ENCODE data around the gene NUDT9. TPM values are rescaled to one million over a fixed set of nuclear protein-coding genes. Genes with fewer than 3 reads are reported as not detected.
"Not testable (repeated sequence)": the region's sequence is repeated elsewhere in the genome, so short reads cannot be mapped to it uniquely, and the experiment has no call there.

NUDT9 gene
- total RNA-seq, 6 donors from 2014 or later, result 11.5 to 44.8 (median 31.0) TPM

DNA sequence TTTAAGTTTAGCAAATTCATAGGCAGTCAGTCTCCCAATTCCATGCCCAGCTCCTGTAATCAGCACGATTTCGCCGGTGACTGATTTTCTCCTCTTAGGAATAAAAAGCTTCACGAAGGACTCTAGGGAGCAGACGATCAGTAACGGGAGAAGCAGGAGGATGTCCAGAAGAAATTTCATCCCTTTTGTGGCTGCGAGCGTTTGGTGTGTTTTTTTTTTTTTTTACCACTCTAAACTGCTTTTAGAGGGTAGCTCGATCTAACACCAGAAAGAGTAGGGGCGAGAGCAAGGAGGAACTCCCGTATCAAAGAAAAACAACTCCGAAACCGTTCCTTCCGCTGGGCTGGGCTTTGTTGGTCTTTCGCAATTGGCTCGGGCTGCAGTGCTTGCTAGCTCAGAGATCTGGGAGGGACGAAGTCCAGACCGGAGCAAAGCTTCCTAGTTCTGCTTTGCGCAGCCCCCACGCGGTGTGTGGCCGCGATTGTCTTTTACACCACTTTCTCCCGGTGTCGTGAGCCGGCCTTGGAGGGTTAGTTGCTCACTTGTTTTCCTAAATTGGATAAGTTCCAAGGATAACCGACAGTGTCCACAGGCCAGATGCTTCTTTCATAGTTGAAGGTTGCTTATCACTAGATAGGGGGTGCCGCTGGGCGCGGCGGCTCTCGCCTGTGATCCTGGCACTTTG, 31.3 kb upstream of the NUDT9 start, which contains the start of gene HSD17B11:
Gene HSD17B11 (minus strand): TSS at position 298 of the 685 bp plus-strand sequence. CDS start 118 bp downstream, at position 180.
- ATAC-seq (ENCODE audit: low FRiP score in 2 of 2) (peak; percentile 98 to 99), DNase-seq (peak; percentile 89 to 96)
- 0% methylated on average over 25 to 32 of the region's 32 CpGs for WGBS, 2 donors
- H3K27ac ChIP-seq, result peak within 1 kb of the TSS; percentile 78 to 95 (median 90)
- TF ChIP-seq POLR2A (IDR thresholded peaks at IDR 0.05) (peak in 3 of 4 donors; percentile 34 to 90 (median 86)), POLR2AphosphoS5 (IDR thresholded peaks at IDR 0.05) (peak; percentile 62 to 96), EP300 (IDR thresholded peaks at IDR 0.05) (no peak)
- TF ChIP-seq, protein P1, sequence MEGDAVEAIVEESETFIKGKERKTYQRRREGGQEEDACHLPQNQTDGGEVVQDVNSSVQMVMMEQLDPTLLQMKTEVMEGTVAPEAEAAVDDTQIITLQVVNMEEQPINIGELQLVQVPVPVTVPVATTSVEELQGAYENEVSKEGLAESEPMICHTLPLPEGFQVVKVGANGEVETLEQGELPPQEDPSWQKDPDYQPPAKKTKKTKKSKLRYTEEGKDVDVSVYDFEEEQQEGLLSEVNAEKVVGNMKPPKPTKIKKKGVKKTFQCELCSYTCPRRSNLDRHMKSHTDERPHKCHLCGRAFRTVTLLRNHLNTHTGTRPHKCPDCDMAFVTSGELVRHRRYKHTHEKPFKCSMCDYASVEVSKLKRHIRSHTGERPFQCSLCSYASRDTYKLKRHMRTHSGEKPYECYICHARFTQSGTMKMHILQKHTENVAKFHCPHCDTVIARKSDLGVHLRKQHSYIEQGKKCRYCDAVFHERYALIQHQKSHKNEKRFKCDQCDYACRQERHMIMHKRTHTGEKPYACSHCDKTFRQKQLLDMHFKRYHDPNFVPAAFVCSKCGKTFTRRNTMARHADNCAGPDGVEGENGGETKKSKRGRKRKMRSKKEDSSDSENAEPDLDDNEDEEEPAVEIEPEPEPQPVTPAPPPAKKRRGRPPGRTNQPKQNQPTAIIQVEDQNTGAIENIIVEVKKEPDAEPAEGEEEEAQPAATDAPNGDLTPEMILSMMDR (IDR thresholded peaks at IDR 0.05), result peak in 2 of 6 experiments; percentile 14 to 39
- peaks cover 28 to 46% (median 39%) of the 10 kb centered on the region in 4 donors for H3K4me1 ChIP-seq
- H3K9me3 ChIP-seq, result no peaks in the 10 kb centered on the region
- H3K27me3 ChIP-seq, result no peaks in the 10 kb centered on the region
- peak within 1 kb of the TSS; percentile 40 to 71 (median 61) for H3K4me3 ChIP-seq
- H3K36me3 ChIP-seq, result no peaks in the 10 kb centered on the region

DNA sequence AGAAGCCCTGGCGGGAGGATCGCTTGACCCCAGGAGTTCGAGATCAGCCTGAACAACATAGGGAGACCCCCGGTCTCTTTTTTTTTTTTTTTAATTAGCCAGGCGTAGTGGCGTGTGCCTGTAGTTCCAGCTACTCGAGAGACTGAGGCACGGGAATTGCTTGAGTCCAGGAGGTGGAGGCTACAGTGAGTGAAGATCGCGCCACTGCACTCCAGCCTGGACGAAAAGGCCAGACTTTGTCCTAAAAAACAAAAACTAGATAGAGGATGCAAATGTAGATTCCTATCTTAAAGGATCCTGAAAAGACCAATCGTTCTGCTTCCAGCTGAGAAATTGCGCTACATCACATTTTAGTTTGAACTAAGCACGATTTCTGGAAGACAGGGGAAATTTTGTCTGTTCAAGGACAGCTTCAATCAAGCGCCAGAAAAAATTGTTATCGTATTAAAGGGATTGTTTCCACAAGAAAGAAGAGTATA, 30.8 kb upstream of the NUDT9 start:
- H3K27ac ChIP-seq, result peak overlapping the region; percentile 78 to 95 (median 90)
- H3K36me3 ChIP-seq, result no peaks in the 10 kb centered on the region
- H3K9me3 ChIP-seq, result no peaks in the 10 kb centered on the region
- 16 to 20% methylated on average over 14 to 16 of the region's 16 CpGs for WGBS, 2 donors
- H3K4me3 ChIP-seq, result peak overlapping the region; percentile 40 to 71 (median 61)
- ATAC-seq (ENCODE audit: low FRiP score in 2 of 2) (peak in 1 of 2 donors; percentile 41), DNase-seq (no peak)
- H3K27me3 ChIP-seq, result no peaks in the 10 kb centered on the region
- no peak for TF ChIP-seq POLR2A (IDR thresholded peaks at IDR 0.05)
- no peak for TF ChIP-seq POLR2AphosphoS5 (IDR thresholded peaks at IDR 0.05)
- TF ChIP-seq EP300 (IDR thresholded peaks at IDR 0.05), result no peak
- TF ChIP-seq, protein P1 (IDR thresholded peaks at IDR 0.05), result no peak
- H3K4me1 ChIP-seq, result peaks cover 28 to 41% (median 35%) of the 10 kb centered on the region in 4 donors

DNA sequence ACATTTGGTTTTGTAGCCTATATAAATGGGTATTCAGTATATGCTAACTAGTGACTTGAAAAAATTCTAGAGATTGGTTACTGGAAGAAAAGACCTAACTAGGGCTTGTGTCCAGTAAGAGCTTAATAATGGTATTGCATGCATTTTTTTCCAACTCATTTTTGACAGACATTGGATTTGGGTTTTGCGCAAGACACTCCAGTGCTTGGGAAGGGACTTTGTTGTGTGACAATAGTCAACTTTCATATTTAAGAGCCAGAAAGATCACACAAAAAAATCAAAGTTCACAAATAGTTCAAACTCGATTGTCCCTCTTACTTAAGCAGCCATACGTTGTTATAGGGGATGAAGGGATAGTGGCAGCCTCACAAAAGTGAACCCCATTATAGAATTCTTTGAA, 30.2 kb upstream of the NUDT9 start:
- peak overlapping the region in 2 of 4 donors; percentile 94 to 95 for H3K27ac ChIP-seq
- no peak for ATAC-seq (ENCODE audit: low FRiP score in 2 of 2)
- no peaks in the 10 kb centered on the region for H3K27me3 ChIP-seq
- TF ChIP-seq EP300 (IDR thresholded peaks at IDR 0.05) (no peak), POLR2AphosphoS5 (IDR thresholded peaks at IDR 0.05) (no peak), POLR2A (IDR thresholded peaks at IDR 0.05) (no peak)
- TF ChIP-seq, protein P1 (IDR thresholded peaks at IDR 0.05), result no peak
- peaks cover 23 to 35% (median 30%) of the 10 kb centered on the region in 4 donors for H3K4me1 ChIP-seq
- WGBS, 2 donors, result 90 to 93% methylated on average over 3 of the region's 3 CpGs
- no peaks in the 10 kb centered on the region for H3K9me3 ChIP-seq
- H3K36me3 ChIP-seq, result no peaks in the 10 kb centered on the region
- peak overlapping the region in 1 of 4 donors; percentile 71 for H3K4me3 ChIP-seq
- no peak for DNase-seq

DNA sequence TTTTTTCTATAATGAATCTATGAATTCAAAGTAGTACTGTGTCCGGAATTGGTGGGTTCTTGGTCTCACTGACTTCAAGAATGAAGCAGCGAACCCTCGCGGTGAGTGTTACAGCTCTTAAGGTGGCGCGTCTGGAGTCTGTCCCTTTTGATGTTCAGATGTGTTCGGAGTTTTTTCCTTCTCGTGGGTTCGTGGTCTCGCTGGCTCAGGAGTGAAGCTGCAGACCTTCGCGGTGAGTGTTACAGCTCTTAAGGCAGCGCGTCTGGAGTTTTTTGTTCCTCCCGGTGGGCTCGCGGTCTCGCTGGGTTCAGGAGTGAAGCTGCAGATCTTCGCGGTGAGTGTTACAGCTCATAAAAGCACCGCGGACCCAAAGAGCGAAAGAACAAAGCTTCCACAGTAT, 27.3 kb upstream of the NUDT9 start:
- DNase-seq; H3K4me1 ChIP-seq; ATAC-seq (ENCODE audit: low FRiP score in 2 of 2); H3K4me3 ChIP-seq; H3K36me3 ChIP-seq; H3K9me3 ChIP-seq; H3K27me3 ChIP-seq; H3K27ac ChIP-seq: not testable (repeated sequence)
- 86 to 91% methylated on average over 23 of the region's 23 CpGs for whole genome bisulfite sequencing, 2 donors

DNA sequence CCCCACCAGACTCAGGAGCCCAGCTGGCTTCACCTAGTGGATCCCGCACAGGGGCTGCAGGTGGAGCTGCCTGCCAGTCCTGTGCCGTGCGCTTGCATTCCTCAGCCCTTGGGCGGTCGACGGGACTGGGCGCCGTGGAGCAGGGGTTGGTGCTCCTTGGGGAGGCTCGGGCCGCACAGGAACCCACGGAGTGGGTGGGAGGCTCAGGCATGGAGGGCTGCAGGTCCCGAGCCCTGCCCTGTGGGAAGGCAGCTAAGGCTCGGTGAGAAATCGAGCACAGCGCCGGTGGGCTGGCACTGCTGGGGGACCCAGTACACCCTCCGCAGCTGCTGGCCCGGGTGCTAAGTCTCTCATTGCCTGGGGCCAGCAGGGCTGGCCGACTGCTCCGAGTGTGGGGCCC, 26.5 kb upstream of the NUDT9 start:
- not testable (repeated sequence) for H3K4me1 ChIP-seq; H3K4me3 ChIP-seq; H3K27me3 ChIP-seq; H3K9me3 ChIP-seq; H3K27ac ChIP-seq; ATAC-seq (ENCODE audit: low FRiP score in 2 of 2); H3K36me3 ChIP-seq
- 97% methylated on average over 5 of the region's 20 CpGs for WGBS, 2 donors
- DNase-seq, result peak in 1 of 2 donors; percentile 81
